Transverse colon (tissue), 4 donors: ENCODE results near the gene KLF15. TPM values are rescaled to one million over a fixed set of nuclear protein-coding genes. Genes with fewer than 3 reads are reported as not detected.
A peak's percentile ranks its signal among the peaks of the same experiment; 100 is the strongest.

Source experiments
- DNase-seq: peaks from one replicate; pipeline ENCODE4 v3.0.0-alpha.2; 2019
- H3K27ac ChIP-seq, 4 donors: fragments of 200-600 bp; sonication (generic); 2 replicates each; pipeline ENCODE4 v1.5.1; 2016 to 2018; ENCODE audit warnings: inconsistent platforms in 4 of 4
- H3K27me3 ChIP-seq: fragments of 200-600 bp; sonication (generic); 2 replicates; pipeline ENCODE4 v1.5.1; 2017; ENCODE audit warnings: inconsistent platforms
- H3K36me3 ChIP-seq, 4 donors: fragments of 200-600 bp; sonication (generic); 2 replicates each; pipeline ENCODE4 v1.5.1; 2017 to 2019; ENCODE audit warnings: inconsistent platforms in 4 of 4
- H3K4me1 ChIP-seq, 4 donors: fragments of 200-600 bp; sonication (generic); 2 replicates each; pipeline ENCODE4 v1.5.1; 2017 to 2020; ENCODE audit warnings: inconsistent platforms in 4 of 4
- H3K4me3 ChIP-seq, 4 donors: fragments of 200-600 bp; sonication (generic); 1 replicate in 1 of 4; 2 replicates in 3 of 4; pipeline versions ENCODE4 v1.5.1 to v1.6.1; 2017 to 2019; ENCODE audit warnings: inconsistent platforms in 4 of 4
- H3K9me3 ChIP-seq, 2 donors: fragments of 200-600 bp; sonication (generic); 2 replicates each; pipeline ENCODE4 v1.5.1; 2017 to 2019; ENCODE audit warnings: inconsistent platforms in 2 of 2
- CTCF ChIP-seq, 5 experiments: fragments of 200-600 bp in 3 of 5; fragments of 450-650 bp in 2 of 5; sonication (generic) in 3 of 5; IDR thresholded peaks; 1 replicate in 2 of 5; 2 replicates in 3 of 5; pipeline ENCODE4 v1.5.1; 2016 to 2017; ENCODE audit warnings: antibody characterized with exemption in 5 of 5, inconsistent platforms in 3 of 5, mild to moderate bottlenecking in 2 of 5, moderate library complexity in 1 of 5
- EP300 ChIP-seq: sonication (generic); formaldehyde crosslinking; IDR thresholded peaks from one replicate; pipeline ENCODE4 v1.6.1; 2017; ENCODE audit warnings: antibody characterized with exemption, low read depth
- POLR2A ChIP-seq: fragments of 450-650 bp; IDR thresholded peaks from one replicate; pipeline ENCODE4 v1.6.1; 2016; ENCODE audit warnings: antibody characterized with exemption, mild to moderate bottlenecking, moderate library complexity
- POLR2AphosphoS5 ChIP-seq, 3 donors: sonication (generic); formaldehyde crosslinking; IDR thresholded peaks; one replicate each; pipeline ENCODE4 v1.6.1; 2016; ENCODE audit warnings: antibody characterized with exemption in 3 of 3
- WGBS, 2 donors: methylation state at CpG; one replicate each; pipeline ENCODE4 v1.1.5; 2018; ENCODE audit warnings: low coverage in 1 of 2; 5-methylcytosine and 5-hydroxymethylcytosine counted together
- in situ Hi-C, 4 donors: fragments of 200-750 bp; cut with MboI; loops; one replicate each; pipeline versions ENCODE4 v1.15.0 to v1.15.1; 2017; ENCODE audit warnings: low sequenced_read_pairs in 3 of 4, low pct_ligation_motif_present in 1 of 4, low pct_unique_long_range_greater_than_20kb in 1 of 4
- intact Hi-C: fragments of 100-400 bp; cut with DNase I; formaldehyde crosslinking; loops from one replicate; pipeline ENCODE4 v1.15.1; 2023; ENCODE audit warnings: low total_unique reads
- total RNA-seq, 4 donors: library from RNA; depleted of rRNA; stranded (reverse); fragments of >200 nt; gene quantifications; one replicate each; pipeline ENCODE4 v1.1.0, GENCODE V29; 2016

Gene KLF15
- total RNA-seq, 4 donors from 2014 or later = 4.0 to 19.5 (median 8.4) TPM

- Histone ChIP-seq H3K36me3 (no peaks in the 10 kb centered on the region), H3K9me3 (no peaks in the 10 kb centered on the region), H3K27ac (no peak overlapping the region), H3K4me3 (no peak overlapping the region), H3K4me1 (peaks cover 5 to 18% (median 7%) of the 10 kb centered on the region in 4 donors), H3K27me3 (peaks cover 22% of the 10 kb centered on the region)
- intact Hi-C loops = no loop called here
- DNase-seq = no peak
- in situ Hi-C loops = loop anchor here (5.0 to 25.0 kb wide), 6 partner anchors 136 to 258 kb away; no protein-coding TSS in a partner anchor
- no peak for TF ChIP-seq POLR2A
- TF ChIP-seq EP300 = no peak
- TF ChIP-seq POLR2AphosphoS5 (IDR thresholded peaks at IDR 0.05) = no peak
- TF ChIP-seq CTCF (IDR thresholded peaks at IDR 0.05) = no peak
- 63 to 85% methylated on average over 2 to 4 of the region's 4 CpGs for WGBS, 2 donors
These were observed 33.5 kb upstream of the KLF15 start for GRCh38 chr3:126390751-126391150.

- intact Hi-C loops = no loop called here
- no peak overlapping the region for H3K4me3 ChIP-seq
- TF ChIP-seq EP300 (no peak), POLR2A (no peak), CTCF (IDR thresholded peaks at IDR 0.05) (no peak), POLR2AphosphoS5 (IDR thresholded peaks at IDR 0.05) (no peak)
- peaks cover 5 to 18% (median 7%) of the 10 kb centered on the region in 4 donors for H3K4me1 ChIP-seq
- peaks cover 16% of the 10 kb centered on the region for H3K27me3 ChIP-seq
- in situ Hi-C loops = loop anchor here (5.0 to 25.0 kb wide), 6 partner anchors 135 to 258 kb away; no protein-coding TSS in a partner anchor
- DNase-seq = no peak
- WGBS, 2 donors = 91 to 92% methylated on average over 7 to 15 of the region's 15 CpGs
- H3K36me3 ChIP-seq = no peaks in the 10 kb centered on the region
- no peaks in the 10 kb centered on the region for H3K9me3 ChIP-seq
- no peak overlapping the region for H3K27ac ChIP-seq
These were observed 33.0 kb upstream of the KLF15 start for GRCh38 chr3:126390201-126390600.

- TF ChIP-seq POLR2AphosphoS5 (IDR thresholded peaks at IDR 0.05) = no peak
- no peak for TF ChIP-seq POLR2A
- no peak for TF ChIP-seq EP300
- no peak for TF ChIP-seq CTCF (IDR thresholded peaks at IDR 0.05)
- no peaks in the 10 kb centered on the region for H3K36me3 ChIP-seq
- intact Hi-C loops = loop anchor here (1.0 to 2.0 kb wide), 2 partner anchors 35 to 130 kb away; no protein-coding TSS in a partner anchor
- peaks cover 12% of the 10 kb centered on the region for H3K27me3 ChIP-seq
- in situ Hi-C loops = loop anchor here (5.0 to 25.0 kb wide), 6 partner anchors 135 to 257 kb away; no protein-coding TSS in a partner anchor
- H3K9me3 ChIP-seq = no peaks in the 10 kb centered on the region
- H3K27ac ChIP-seq = peak overlapping the region in 1 of 4 donors; percentile 20
- WGBS, 2 donors = 60% methylated on average over 17 of the region's 17 CpGs; no CpG with 5 or more reads in 1 of the 2 donors
- H3K4me3 ChIP-seq = no peak overlapping the region
- peaks cover 5 to 14% (median 7%) of the 10 kb centered on the region in 4 donors for H3K4me1 ChIP-seq
- DNase-seq = no peak
These were observed 32.6 kb upstream of the KLF15 start for GRCh38 chr3:126389794-126390146.

GRCh38 chr3:126389112-126389793, 32.0 kb upstream of the KLF15 start:
- H3K4me3 ChIP-seq = peak overlapping the region; percentile 21 to 49 (median 28)
- peak; percentile 92 for DNase-seq
- H3K27ac ChIP-seq = peak overlapping the region; percentile 20 to 80 (median 78)
- intact Hi-C loops (loop anchor here (1.0 to 2.0 kb wide), 2 partner anchors 34 to 130 kb away; no protein-coding TSS in a partner anchor), in situ Hi-C loops (loop anchor here in 1 of 4 donors (25.0 kb wide), 1 partner anchor 252 kb away; no protein-coding TSS in a partner anchor)
- TF ChIP-seq POLR2A (peak; percentile 60), EP300 (peak; percentile 86), CTCF (IDR thresholded peaks at IDR 0.05) (peak; percentile 88 to 99 (median 93)), POLR2AphosphoS5 (IDR thresholded peaks at IDR 0.05) (peak; percentile 25 to 74 (median 61))
- H3K27me3 ChIP-seq = peaks cover 7% of the 10 kb centered on the region
- peaks cover 5 to 10% (median 5%) of the 10 kb centered on the region in 4 donors for H3K4me1 ChIP-seq
- no peaks in the 10 kb centered on the region for H3K36me3 ChIP-seq
- WGBS, 2 donors = 2% methylated on average over 57 of the region's 58 CpGs; no CpG with 5 or more reads in 1 of the 2 donors
- H3K9me3 ChIP-seq = no peaks in the 10 kb centered on the region
